CD4-positive, alpha-beta T cell (primary cell): ENCODE measurements around the gene WDR86. TPM values are rescaled to one million over a fixed set of nuclear protein-coding genes. Genes with fewer than 3 reads are reported as not detected.

Experiments
- ATAC-seq: fragments of 200-7000 bp; cut with Tn5 transposase; one replicate; pipeline ENCODE4 v1.10.0; 2022; ENCODE audit warnings: mild to moderate bottlenecking; ENCODE audit not compliant: poor library complexity
- CTCF ChIA-PET: fragments of 350-600 bp; sonication (Branson Sonifier 250); formaldehyde crosslinking; loops from one replicate; lab custom pipeline; 2021; ENCODE audit warnings: antibody characterized with exemption, inconsistent platforms; lab: Charles Lee
- POLR2A ChIA-PET: fragments of 350-600 bp; sonication (Branson Sonifier 250); formaldehyde crosslinking; loops from one replicate; lab custom pipeline; 2021; ENCODE audit warnings: antibody characterized with exemption, inconsistent platforms; lab: Charles Lee
- DNase-seq, 14 experiments: peaks; one replicate each; pipeline ENCODE4 v3.0.0-alpha.2; 2013 to 2020; ENCODE audit warnings: mixed read lengths in 2 of 14
- H3K27ac ChIP-seq, 2 donors: one replicate each; pipeline versions ENCODE4 v1.5.1 to v1.7.0; 2013; ENCODE audit warnings: low read length in 2 of 2, low read depth in 1 of 2, mild to moderate bottlenecking in 1 of 2
- H3K27me3 ChIP-seq, 2 experiments: 1 replicate in 1 of 2; 2 replicates in 1 of 2; pipeline versions ENCODE4 v1.6.1 to v1.7.0; 2013; ENCODE audit warnings: low read length in 2 of 2, control low read depth in 1 of 2, mild to moderate bottlenecking in 1 of 2, moderate library complexity in 1 of 2; ENCODE audit not compliant: insufficient read depth in 2 of 2, control insufficient read depth in 1 of 2
- H3K36me3 ChIP-seq: one replicate; pipeline ENCODE4 v1.6.1; 2013; ENCODE audit warnings: low read length, control low read depth; ENCODE audit not compliant: insufficient read depth
- H3K4me1 ChIP-seq: one replicate; pipeline ENCODE4 v1.6.1; 2013; ENCODE audit warnings: low read length, control low read depth; ENCODE audit not compliant: insufficient read depth
- H3K4me3 ChIP-seq: one replicate; pipeline ENCODE4 v1.5.1; 2013; ENCODE audit warnings: mild to moderate bottlenecking, low read length, moderate library complexity
- H3K9me3 ChIP-seq, 2 experiments: 1 replicate in 1 of 2; 2 replicates in 1 of 2; pipeline versions ENCODE4 v1.6.1 to v1.7.0; 2013; ENCODE audit warnings: low read length in 2 of 2, mild to moderate bottlenecking in 2 of 2, control low read depth in 1 of 2, moderate library complexity in 1 of 2; ENCODE audit not compliant: control insufficient read depth in 1 of 2, insufficient read depth in 1 of 2
- H3K27ac Mint-ChIP-seq: one replicate; pipeline ENCODE4 v1.8.0; 2020; ENCODE audit warnings: mixed read lengths
- H3K27me3 Mint-ChIP-seq: one replicate; pipeline ENCODE4 v1.8.0; 2021; ENCODE audit warnings: mixed read lengths
- H3K36me3 Mint-ChIP-seq: one replicate; pipeline ENCODE4 v1.8.0; 2021; ENCODE audit warnings: low read depth, mixed read lengths
- H3K4me1 Mint-ChIP-seq: one replicate; pipeline ENCODE4 v1.8.0; 2021; ENCODE audit warnings: low read depth, mixed read lengths
- H3K4me3 Mint-ChIP-seq: one replicate; pipeline ENCODE4 v1.8.0; 2020; ENCODE audit warnings: mild to moderate bottlenecking, mixed read lengths
- H3K9me3 Mint-ChIP-seq: one replicate; pipeline ENCODE4 v1.8.0; 2020; ENCODE audit warnings: mixed read lengths
- intact Hi-C, 2 experiments: fragments of 100-400 bp; cut with DNase I in 1 of 2; cut with micrococcal nuclease in 1 of 2; formaldehyde crosslinking; loops; one replicate each; pipeline versions ENCODE4 v1.15.1 to v1.9.0; 2023 to 2025; cut with DNase I, micrococcal nuclease
- total RNA-seq, 174 experiments: library from RNA in 2 of 174; stranded (reverse) in 2 of 174; gene quantifications; one replicate each; pipeline ENCODE4 v1.2.3 and lab custom pipeline; 2021 to 2026
- TF ChIP-seq, protein P1 (sequence below): fragments of 200-600 bp; IDR thresholded peaks from one replicate; pipeline ENCODE4 v1.8.0; 2022; ENCODE audit warnings: antibody characterized with exemption, mild to moderate bottlenecking

Gene WDR86
- total RNA-seq, 2 experiments from 2014 or later = 5.6 to 6.2 TPM

DNA sequence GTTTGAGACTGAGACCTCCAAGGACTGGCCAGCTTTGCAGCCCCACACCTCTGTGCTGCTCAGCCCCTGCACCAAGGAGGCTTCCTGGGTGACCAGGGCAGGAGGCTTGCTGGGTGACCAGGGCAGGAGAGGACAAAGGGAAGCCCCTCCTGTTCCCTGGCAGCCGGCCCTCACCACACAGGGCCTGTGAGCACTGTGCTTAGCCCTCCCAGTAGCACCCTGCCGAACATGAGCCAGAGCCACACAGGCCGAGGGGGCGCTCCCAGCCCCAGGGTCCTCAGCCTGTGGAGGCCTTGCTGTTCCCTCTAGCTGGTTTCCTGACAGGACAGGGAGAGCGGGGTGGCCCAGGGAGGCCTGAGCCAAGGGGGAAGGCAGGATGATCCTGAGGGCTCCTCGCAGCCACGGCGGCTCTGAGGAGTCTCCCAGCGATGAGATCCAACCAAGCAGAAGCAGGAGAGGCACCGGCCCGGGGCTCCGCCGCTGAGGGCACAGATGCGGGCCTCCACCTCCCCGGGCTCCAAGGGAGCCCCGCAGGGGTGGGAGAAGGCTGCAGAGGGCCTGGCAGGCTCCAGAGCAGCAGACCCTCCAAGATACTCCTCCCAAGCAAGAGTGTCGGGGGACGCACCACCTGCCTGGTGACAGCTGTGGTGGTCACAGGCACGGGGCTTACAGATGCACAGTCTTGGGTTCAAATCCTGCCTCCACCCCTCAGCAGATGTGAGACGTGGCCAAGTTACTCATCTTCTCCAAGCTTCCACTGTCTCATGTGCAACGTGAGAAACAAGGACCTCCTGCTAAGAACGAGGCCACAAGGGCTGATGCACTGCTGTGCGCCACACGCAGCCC lies 22.5 kb downstream of the WDR86 start:
- Histone ChIP-seq H3K36me3 (no peaks in the 10 kb centered on the region), H3K27ac (no peak overlapping the region), H3K9me3 (no peaks in the 10 kb centered on the region), H3K4me1 (peaks cover 8% of the 10 kb centered on the region), H3K4me3 (no peak overlapping the region), H3K27me3 (peaks cover 4% of the 10 kb centered on the region in 2 experiments)
- H3K4me3 Mint-ChIP-seq = no peak overlapping the region
- DNase-seq (no peak), ATAC-seq (no peak)
- H3K36me3 Mint-ChIP-seq = no peaks in the 10 kb centered on the region
- ChIA-PET POLR2A (no interaction called here), CTCF (no interaction called here)
- H3K27ac Mint-ChIP-seq = no peak overlapping the region
- H3K9me3 Mint-ChIP-seq = no peaks in the 10 kb centered on the region
- peaks cover 4% of the 10 kb centered on the region for H3K4me1 Mint-ChIP-seq
- intact Hi-C loops = no loop called here
- H3K27me3 Mint-ChIP-seq = peaks cover 24% of the 10 kb centered on the region
- TF ChIP-seq, protein P1, sequence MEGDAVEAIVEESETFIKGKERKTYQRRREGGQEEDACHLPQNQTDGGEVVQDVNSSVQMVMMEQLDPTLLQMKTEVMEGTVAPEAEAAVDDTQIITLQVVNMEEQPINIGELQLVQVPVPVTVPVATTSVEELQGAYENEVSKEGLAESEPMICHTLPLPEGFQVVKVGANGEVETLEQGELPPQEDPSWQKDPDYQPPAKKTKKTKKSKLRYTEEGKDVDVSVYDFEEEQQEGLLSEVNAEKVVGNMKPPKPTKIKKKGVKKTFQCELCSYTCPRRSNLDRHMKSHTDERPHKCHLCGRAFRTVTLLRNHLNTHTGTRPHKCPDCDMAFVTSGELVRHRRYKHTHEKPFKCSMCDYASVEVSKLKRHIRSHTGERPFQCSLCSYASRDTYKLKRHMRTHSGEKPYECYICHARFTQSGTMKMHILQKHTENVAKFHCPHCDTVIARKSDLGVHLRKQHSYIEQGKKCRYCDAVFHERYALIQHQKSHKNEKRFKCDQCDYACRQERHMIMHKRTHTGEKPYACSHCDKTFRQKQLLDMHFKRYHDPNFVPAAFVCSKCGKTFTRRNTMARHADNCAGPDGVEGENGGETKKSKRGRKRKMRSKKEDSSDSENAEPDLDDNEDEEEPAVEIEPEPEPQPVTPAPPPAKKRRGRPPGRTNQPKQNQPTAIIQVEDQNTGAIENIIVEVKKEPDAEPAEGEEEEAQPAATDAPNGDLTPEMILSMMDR = no peak

DNA sequence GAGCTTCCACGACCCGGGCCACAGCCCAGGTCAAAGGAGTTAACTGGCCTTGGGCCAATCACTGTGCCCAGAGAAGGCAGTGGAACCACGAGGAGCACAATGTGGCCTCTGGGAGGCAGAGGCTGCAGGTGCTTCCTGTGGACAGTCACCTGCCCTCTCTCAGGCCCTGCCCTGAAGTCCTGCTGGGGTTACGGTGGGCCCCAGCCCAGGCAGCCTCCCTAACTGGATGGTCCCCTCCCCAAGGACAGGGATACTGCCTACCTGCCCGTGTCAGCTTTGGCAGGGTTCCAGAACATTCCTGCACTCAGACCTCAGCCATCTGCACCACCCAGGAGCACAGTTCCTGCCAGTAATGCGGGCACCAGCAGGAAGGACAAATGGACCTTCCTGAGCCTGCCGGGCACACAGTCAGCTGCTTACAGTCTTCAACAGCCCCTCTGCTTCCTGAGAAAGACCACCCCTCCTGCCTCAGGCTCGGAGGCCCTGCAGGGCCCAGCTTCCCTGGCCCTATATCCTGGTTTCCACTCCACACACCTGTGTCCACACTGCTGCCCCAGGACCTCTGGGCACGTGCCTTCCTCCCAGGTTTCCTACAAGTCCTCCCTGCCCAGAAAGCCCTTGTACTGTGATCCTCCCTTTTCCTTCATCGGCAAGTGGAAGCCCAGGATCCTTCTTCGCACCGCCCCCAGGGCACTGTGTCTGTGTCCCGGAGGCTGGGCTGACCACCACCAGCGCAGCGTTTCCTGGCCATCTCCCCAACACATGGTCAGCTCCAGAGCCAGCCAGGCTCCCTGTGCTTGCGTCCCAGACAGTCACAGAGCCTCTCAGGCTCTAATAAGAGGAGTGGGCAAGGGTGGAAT lies 23.3 kb downstream of the WDR86 start:
- Mint-ChIP-seq H3K4me1 (peaks cover 8% of the 10 kb centered on the region), H3K27me3 (peaks cover 27% of the 10 kb centered on the region), H3K9me3 (no peaks in the 10 kb centered on the region), H3K36me3 (no peaks in the 10 kb centered on the region), H3K27ac (no peak overlapping the region), H3K4me3 (no peak overlapping the region)
- DNase-seq = no peak
- TF ChIP-seq, protein P1 = no peak
- intact Hi-C loops = no loop called here
- Histone ChIP-seq H3K4me3 (no peak overlapping the region), H3K9me3 (no peaks in the 10 kb centered on the region), H3K27ac (no peak overlapping the region), H3K27me3 (peaks cover 4 to 7% of the 10 kb centered on the region in 2 experiments), H3K4me1 (peaks cover 15% of the 10 kb centered on the region), H3K36me3 (no peaks in the 10 kb centered on the region)
- POLR2A ChIA-PET = no interaction called here
- CTCF ChIA-PET = no interaction called here
- no peak for ATAC-seq

DNA sequence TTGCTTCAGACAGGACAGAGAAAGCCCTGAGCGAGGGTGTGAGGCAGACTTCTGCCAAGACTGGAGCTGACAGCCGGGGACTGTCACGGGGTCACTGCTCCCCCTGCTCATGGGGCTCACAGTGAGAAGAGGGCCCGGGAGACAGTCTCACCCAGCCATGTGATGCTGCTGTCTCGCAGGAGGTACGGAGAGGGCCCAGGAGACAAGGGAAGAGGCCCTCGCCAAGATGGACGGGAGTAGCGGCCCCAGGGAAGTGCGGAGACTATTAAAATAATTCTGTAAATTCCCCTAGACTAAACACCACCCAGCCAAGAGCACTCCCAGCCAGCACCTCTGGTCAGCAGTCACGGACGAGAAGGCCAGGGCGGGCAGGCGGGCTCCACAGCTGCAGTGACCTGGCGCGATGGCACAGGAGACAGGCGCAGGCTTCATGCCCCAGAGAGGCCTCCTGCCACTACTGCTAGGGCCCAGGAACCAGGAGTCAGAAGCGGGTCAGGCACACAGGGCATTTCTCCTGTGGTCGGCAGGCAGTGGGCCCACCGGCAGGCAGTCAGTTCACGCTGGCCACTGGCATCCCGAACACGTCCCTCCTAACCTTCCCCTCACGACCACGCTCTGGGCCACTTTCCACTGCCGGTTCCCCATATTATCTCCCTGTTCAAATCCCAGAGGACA lies 24.1 kb downstream of the WDR86 start:
- no peak overlapping the region for H3K27ac ChIP-seq
- H3K4me1 ChIP-seq = peaks cover 22% of the 10 kb centered on the region
- intact Hi-C loops = no loop called here
- no peak for DNase-seq
- no peaks in the 10 kb centered on the region for H3K9me3 ChIP-seq
- H3K4me3 Mint-ChIP-seq = no peak overlapping the region
- H3K27me3 Mint-ChIP-seq = peaks cover 26% of the 10 kb centered on the region
- H3K27me3 ChIP-seq = peaks cover 4 to 7% of the 10 kb centered on the region in 2 experiments
- TF ChIP-seq, protein P1 = no peak
- ChIA-PET CTCF (no interaction called here), POLR2A (no interaction called here)
- ATAC-seq = no peak
- H3K9me3 Mint-ChIP-seq = no peaks in the 10 kb centered on the region
- no peaks in the 10 kb centered on the region for H3K36me3 ChIP-seq
- peaks cover 12% of the 10 kb centered on the region for H3K4me1 Mint-ChIP-seq
- H3K4me3 ChIP-seq = no peak overlapping the region
- no peak overlapping the region for H3K27ac Mint-ChIP-seq
- H3K36me3 Mint-ChIP-seq = no peaks in the 10 kb centered on the region
